Endothelial cell (in vitro differentiated cells): ENCODE results near the gene TAAR5. TPM values are rescaled to one million over a fixed set of nuclear protein-coding genes. Genes with fewer than 3 reads are reported as not detected.
"Not testable (repeated sequence)": the region's sequence is repeated elsewhere in the genome, so short reads cannot be mapped to it uniquely, and the experiment has no call there.

ENCODE experiments used
- DNase-seq: peaks from one replicate; pipeline ENCODE4 v3.0.0; 2021; ENCODE audit warnings: low spot score
- H3K27ac Mint-ChIP-seq: one replicate; pipeline ENCODE4 v1.8.0; 2021; ENCODE audit warnings: mixed read lengths, inconsistent platforms; ENCODE audit not compliant: unreplicated experiment
- H3K27me3 Mint-ChIP-seq: one replicate; pipeline ENCODE4 v1.8.0; 2021; ENCODE audit warnings: mild to moderate bottlenecking, moderate library complexity, mixed read lengths, inconsistent platforms; ENCODE audit not compliant: unreplicated experiment
- H3K36me3 Mint-ChIP-seq: one replicate; pipeline ENCODE4 v1.8.0; 2021; ENCODE audit warnings: mild to moderate bottlenecking, low read depth, mixed read lengths, inconsistent platforms; ENCODE audit not compliant: unreplicated experiment
- H3K4me1 Mint-ChIP-seq: one replicate; pipeline ENCODE4 v1.8.0; 2021; ENCODE audit warnings: mild to moderate bottlenecking, mixed read lengths, inconsistent platforms; ENCODE audit not compliant: unreplicated experiment
- H3K4me3 Mint-ChIP-seq: one replicate; pipeline ENCODE4 v1.8.0; 2021; ENCODE audit warnings: mild to moderate bottlenecking, mixed read lengths, inconsistent platforms; ENCODE audit not compliant: unreplicated experiment
- H3K9me3 Mint-ChIP-seq: one replicate; pipeline ENCODE4 v1.8.0; 2021; ENCODE audit warnings: mixed read lengths, inconsistent platforms; ENCODE audit not compliant: unreplicated experiment
- total RNA-seq: library from RNA; stranded (reverse); fragmentation: NEBNext Ultra II Directional; extraction: Animal tissue kit (Norgen Biotek cat#: 25700); gene quantifications from one replicate; pipeline ENCODE4 v1.2.1, GENCODE V29; 2021; ENCODE audit not compliant: unreplicated experiment
- TF ChIP-seq, protein P1 (sequence below): fragments of 200-600 bp; sonication (generic); IDR thresholded peaks from one replicate; pipeline ENCODE4 v1.5.0; 2021; ENCODE audit warnings: antibody characterized with exemption; ENCODE audit not compliant: unreplicated experiment

TAAR5 gene
- total RNA-seq, 1 donor from 2014 or later = not detected

DNA sequence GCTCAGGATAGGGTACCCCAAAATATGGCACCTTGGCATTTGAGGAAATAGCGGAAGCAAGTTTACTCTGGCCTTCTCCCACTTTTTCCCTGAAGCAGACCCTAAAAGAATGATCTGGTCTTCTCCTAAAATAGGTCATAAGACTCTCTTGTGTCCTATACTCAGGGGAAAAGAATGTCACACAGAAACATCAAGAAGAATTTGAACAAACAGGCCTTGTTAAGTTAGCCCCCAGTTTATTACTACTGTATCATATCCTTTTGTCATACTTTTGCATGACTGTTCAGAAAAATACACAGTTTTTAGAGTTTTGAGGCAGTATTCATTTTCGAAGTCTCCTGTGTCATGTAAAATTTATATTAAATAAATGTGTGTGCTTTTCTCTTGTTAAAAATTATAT is 22.1 kb upstream of the TAAR5 start:
- Mint-ChIP-seq H3K9me3 (no peaks in the 10 kb centered on the region), H3K4me1 (no peaks in the 10 kb centered on the region), H3K27me3 (peaks cover 2% of the 10 kb centered on the region), H3K27ac (no peak overlapping the region), H3K36me3 (no peaks in the 10 kb centered on the region), H3K4me3 (no peak overlapping the region)
- DNase-seq = no peak
- TF ChIP-seq, protein P1, sequence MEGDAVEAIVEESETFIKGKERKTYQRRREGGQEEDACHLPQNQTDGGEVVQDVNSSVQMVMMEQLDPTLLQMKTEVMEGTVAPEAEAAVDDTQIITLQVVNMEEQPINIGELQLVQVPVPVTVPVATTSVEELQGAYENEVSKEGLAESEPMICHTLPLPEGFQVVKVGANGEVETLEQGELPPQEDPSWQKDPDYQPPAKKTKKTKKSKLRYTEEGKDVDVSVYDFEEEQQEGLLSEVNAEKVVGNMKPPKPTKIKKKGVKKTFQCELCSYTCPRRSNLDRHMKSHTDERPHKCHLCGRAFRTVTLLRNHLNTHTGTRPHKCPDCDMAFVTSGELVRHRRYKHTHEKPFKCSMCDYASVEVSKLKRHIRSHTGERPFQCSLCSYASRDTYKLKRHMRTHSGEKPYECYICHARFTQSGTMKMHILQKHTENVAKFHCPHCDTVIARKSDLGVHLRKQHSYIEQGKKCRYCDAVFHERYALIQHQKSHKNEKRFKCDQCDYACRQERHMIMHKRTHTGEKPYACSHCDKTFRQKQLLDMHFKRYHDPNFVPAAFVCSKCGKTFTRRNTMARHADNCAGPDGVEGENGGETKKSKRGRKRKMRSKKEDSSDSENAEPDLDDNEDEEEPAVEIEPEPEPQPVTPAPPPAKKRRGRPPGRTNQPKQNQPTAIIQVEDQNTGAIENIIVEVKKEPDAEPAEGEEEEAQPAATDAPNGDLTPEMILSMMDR = no peak

DNA sequence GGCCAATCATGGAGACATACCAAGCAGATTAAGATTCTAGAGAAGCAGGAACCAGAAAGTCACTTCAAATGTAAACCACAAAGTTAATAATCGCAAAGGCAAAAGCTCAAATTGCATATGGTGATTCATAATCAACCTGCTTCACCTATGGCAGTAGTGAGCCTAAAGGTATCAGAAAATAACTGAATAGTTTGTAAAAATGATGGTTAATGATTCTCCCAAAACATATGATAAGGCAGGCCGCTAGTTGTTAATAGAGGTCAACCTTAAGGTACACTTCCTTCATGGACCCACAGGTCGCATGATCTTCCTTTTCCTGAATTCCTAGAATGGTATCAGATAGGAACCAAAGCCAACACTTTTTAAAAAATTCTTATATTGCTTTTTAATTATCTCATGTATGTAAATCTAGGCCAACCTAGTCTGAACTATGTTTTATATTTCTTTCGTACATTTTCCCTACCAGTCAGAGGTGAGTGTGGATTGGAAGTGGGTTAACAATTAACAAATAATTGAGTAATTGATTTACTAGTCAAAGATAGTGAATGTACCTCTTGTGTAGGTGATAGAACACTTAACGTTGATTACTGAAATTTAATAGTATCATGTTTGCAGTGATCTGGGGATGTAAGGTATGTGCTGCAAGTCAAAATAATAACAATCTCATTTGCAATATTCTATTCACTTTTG is 18.1 kb upstream of the TAAR5 start:
- no peak overlapping the region for H3K4me3 Mint-ChIP-seq
- peaks cover 5% of the 10 kb centered on the region for H3K4me1 Mint-ChIP-seq
- TF ChIP-seq, protein P1 = no peak

DNA sequence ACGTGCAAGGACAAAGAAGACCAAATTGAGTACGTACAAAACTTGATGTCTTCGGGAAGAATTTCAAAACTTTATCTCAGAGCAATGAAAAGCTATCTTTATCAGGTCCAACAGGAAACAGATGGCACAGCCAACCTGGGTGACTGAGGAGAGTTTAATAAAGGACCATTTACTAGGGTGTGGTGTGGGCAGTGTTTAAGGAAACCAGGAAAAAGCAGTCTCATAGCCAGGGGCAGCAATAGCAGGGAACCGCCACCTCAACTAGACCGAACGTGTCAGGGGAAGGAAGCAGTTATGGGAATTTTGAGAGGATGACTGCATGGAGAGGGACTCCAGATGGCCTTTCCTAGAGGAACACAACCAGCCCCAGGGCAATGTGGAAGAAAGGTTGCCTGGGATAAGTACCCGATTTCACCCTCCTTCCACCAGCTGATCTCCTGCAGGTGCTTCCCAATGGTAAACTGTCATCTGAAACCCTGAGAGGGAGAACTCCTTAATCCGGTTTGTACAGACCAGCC is 15.2 kb upstream of the TAAR5 start:
- H3K4me1 Mint-ChIP-seq = peaks cover 5% of the 10 kb centered on the region
- TF ChIP-seq, protein P1 = no peak
- no peaks in the 10 kb centered on the region for H3K9me3 Mint-ChIP-seq
- peaks cover 6% of the 10 kb centered on the region for H3K27me3 Mint-ChIP-seq
- DNase-seq = no peak
- H3K36me3 Mint-ChIP-seq = no peaks in the 10 kb centered on the region
- no peak overlapping the region for H3K4me3 Mint-ChIP-seq
- no peak overlapping the region for H3K27ac Mint-ChIP-seq

More for the DNA sequence above, 18.1 kb upstream of the TAAR5 start:
- peaks cover 6% of the 10 kb centered on the region for H3K27me3 Mint-ChIP-seq
- no peaks in the 10 kb centered on the region for H3K36me3 Mint-ChIP-seq
- no peaks in the 10 kb centered on the region for H3K9me3 Mint-ChIP-seq
- no peak overlapping the region for H3K27ac Mint-ChIP-seq
- no peak for DNase-seq

DNA sequence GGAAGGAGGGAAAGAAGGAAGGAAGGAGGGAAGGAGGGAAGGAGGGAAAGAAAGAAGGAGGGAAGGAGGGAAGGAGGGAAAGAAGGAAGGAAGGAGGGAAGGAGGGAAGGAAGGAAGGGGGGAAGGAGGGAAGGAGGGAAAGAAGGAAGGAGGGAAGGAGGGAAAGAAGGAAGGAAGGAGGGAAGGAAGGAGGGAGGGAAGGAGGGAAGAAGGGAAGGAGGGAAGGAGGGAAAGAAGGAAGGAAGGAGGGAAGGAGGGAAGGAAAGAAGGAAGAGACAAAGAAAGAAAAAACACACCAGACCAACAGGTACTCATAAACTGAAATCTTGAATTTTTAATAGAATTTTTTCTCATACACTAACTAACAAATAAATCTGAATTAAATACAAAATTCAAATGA is 11.4 kb upstream of the TAAR5 start:
- H3K9me3 Mint-ChIP-seq, H3K4me1 Mint-ChIP-seq, DNase-seq, H3K4me3 Mint-ChIP-seq, H3K27ac Mint-ChIP-seq, H3K36me3 Mint-ChIP-seq, H3K27me3 Mint-ChIP-seq: not testable (repeated sequence)

DNA sequence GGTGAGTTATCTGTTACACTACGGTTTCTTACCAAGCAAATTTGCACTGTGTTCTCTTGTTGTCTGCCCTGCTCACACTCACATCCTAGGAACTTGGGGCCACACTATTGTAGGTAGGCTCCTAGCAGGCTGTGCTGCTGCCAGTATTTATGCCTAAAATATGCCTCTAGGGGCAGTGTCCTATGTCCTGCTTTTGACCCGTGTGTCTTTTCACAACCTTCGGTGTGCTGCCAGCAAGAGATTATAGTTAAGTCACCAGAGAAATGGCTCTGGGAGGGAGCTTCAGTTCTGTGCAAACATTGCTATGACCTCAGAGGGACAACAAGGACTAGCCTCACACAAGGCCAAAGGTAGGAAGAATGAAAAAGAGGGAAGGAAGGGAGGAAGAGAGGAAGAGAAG is 8.9 kb upstream of the TAAR5 start:
- no peaks in the 10 kb centered on the region for H3K9me3 Mint-ChIP-seq
- no peaks in the 10 kb centered on the region for H3K27me3 Mint-ChIP-seq
- DNase-seq = peak; percentile 7
- no peaks in the 10 kb centered on the region for H3K36me3 Mint-ChIP-seq
- TF ChIP-seq, protein P1 = no peak
- no peak overlapping the region for H3K27ac Mint-ChIP-seq
- no peak overlapping the region for H3K4me3 Mint-ChIP-seq
- H3K4me1 Mint-ChIP-seq = no peaks in the 10 kb centered on the region
